SHP77 treated with DMSO at 0.1 percent for 48 hours (cell line): ENCODE measurements around the gene IFNA2.
"Not testable (repeated sequence)": the region's sequence is repeated elsewhere in the genome, so short reads cannot be mapped to it uniquely, and the experiment has no call there.

ENCODE experiments used
- DNase-seq: peaks from one replicate; lab custom pipeline; 2025; lab: John Stamatoyannopoulos, UW

IFNA2 gene

DNA sequence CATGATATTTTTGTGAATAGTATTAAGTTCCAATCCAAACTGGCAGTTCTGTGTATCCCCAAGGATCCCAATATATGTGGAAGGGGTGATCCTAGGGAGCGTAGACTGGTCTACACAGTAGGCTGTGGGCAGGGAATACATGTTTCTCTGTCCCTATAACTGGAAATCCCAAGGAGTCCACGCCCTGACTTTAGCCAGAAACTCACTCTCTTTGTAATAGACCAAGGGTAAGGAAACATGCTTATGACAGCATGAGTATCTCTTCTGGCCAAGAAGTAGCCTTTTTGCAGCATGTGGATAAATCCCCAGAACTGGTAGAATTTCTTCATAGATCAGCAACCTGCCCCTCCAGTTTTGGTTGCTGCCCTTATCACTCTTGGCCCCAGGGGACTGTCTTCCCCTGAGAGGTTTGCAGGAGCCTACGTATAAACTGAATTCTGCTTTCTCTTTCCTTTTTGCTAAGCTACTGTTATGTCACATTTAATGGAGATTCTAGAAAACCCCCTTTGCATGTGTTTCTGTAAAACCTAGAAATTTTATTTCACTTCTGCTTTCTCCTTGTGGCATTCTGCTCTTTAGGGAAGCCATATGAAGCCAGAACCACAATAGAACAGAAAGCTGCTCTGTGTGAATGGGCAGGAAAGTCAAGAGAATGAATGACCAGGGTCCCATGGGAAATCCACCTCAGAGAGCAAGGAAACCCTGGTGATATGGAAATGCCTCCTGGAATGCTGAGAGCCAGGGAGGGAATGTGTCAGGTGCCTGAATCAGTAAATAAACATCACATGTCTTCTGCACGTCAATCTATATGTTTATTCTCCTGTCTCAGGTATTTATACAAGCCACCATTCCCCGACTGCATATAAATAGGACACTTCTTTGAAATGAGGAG, 3.5 kb downstream of the IFNA2 start:
- DNase-seq: no peak

- DNase-seq: not testable (repeated sequence)
These were observed 13.7 kb downstream of the IFNA2 start for GRCh38 chr9:21371467-21371866.

GRCh38 chr9:21367957-21368356, 17.2 kb downstream of the IFNA2 start, which contains the start of gene IFNA13:
Gene IFNA13, minus strand, starts transcription at chr9:21368057. Its CDS starts 47 bp downstream, at chr9:21368010.
- DNase-seq: no peak

- DNase-seq: not testable (repeated sequence)
These were observed 18.0 kb downstream of the IFNA2 start for GRCh38 chr9:21367169-21367568.

GRCh38 chr9:21362287-21362686, 22.9 kb downstream of the IFNA2 start:
- DNase-seq: no peak

DNA sequence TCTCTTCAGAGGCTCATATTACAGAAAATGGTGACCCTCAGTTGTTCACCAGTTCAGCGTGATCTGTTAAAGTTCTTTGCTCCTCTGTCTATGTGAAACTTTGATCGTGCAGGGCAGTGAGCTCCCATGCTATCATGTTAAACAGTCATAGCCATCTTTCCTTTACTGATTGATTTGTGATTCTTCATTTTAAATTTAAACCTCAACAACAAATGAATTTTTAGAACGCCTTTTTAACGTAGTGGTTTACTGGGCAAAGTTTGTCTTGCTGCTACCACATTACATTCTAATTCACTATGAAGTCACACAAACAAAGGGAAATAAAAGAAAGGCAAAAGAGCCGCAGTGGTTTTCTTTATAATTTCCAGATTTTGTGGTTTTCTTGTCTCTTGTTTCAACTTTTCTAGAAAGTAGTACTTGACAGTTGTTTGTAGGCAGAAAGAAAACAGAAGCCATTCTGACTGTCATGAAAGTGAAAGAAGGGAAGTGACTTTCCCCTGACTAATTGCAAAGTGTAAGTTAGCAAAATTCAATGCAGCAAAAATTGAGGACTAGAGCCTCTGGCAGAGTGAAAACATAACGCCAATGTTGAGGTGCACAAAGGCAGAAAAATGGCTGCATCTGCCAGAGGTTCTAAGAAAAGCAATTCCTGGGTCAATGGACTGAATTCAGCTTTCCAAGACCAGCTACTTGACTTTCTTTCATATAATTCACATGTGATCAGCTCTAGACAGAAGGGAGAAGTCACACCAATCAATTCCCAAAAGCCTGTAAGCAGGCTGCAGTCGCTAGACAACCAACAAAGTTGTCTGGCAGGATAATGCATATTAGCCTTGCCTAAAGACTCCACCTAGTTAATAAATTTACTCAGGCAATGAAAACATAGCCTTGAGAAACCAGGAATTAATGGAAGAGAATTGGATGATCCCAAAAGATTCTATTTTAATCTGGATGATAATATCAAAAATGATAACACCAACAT, 27.4 kb downstream of the IFNA2 start:
- DNase-seq: no peak

DNA sequence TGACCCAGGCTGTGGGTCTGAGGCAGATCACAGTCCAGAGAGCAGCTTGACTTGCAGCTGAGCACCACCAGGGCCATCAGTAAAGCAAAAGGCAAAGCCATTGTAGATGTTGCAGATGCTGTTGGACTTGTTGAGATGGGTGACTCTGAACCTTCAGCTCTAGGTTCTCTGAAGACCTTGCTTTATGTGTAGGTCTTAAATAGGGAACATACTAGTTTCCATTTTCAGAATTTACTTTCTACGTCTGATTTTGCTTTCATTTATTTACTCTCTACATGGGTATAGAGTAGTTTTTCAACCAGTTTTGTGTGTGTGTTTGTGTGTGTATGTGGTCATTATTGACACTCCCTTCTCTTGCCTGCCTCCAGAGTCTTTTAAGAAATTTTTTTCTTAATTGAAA, 34.4 kb downstream of the IFNA2 start, which contains the start of gene IFNA6:
Gene IFNA6, minus strand, starts transcription at position 101 of the 400 bp plus-strand sequence. Its CDS starts 0 bp downstream, at position 101.
- DNase-seq: no peak

GRCh38 chr9:21348430-21348970, 36.7 kb downstream of the IFNA2 start:
- DNase-seq: no peak

DNA sequence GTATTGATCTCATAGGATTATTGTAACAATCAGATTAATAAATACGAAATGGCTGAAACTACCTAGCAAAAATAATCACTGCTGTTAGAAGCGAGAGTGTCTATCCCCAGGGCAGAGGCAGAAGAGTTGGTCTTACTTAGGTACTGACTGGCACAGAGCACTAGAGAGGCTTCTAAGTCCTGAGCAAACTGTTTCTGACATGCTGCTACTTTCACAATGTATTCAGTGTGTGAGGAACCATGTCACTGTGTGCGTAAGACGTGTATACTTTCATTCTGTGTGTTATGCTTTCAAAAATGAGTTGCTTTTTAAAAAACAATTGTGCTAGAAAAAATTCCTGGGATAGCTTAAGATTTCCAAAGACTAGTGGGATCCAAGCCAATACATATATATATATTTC, 44.5 kb downstream of the IFNA2 start:
- DNase-seq: no peak

DNA sequence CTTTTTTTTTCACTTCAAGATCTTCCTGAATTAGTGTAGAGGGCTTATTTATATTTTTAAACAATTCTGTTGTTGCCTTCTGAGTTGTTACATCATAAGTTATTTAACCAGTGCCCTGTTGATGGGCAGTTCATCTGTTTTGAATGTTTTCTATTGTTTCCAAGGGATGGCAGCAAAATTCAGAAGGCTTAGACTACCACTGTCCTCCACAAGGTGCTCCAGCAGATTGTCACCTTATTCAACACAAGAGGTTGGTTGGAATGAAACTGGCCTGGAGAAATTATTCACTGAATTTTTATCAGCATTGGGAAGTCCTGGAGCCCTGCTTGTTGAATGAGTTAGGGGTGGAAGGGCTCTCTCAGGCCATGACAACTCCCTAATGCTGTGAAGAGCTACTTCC, 48.7 kb downstream of the IFNA2 start:
- DNase-seq: no peak

- DNase-seq: no peak
These were observed 50.2 kb downstream of the IFNA2 start, which contains the start of gene KLHL9 for GRCh38 chr9:21334701-21335632. Gene KLHL9, minus strand, starts transcription at chr9:21335404. Its CDS starts 545 bp downstream, at chr9:21334859.
